Measurements from ENCODE around the gene IGSF21. TPM values are rescaled to one million over a fixed set of nuclear protein-coding genes. Genes with fewer than 3 reads are reported as not detected.

IGSF21 gene
- total and polyA plus RNA-seq, 2 of the 8 experiments (the other 6 are each of a cell fraction or from before 2014, with no cell fraction given), result 22.5 to 28.5 TPM

- H3K79me1 ChIP-seq (ENCODE audit: low read depth, low read length), result no peaks in the 10 kb centered on the region
- no peaks in the 10 kb centered on the region for H3K23me2 ChIP-seq (ENCODE audit: low read depth, low read length)
- peak; percentile 85 for FAIRE-seq
- peak overlapping the region; percentile 45 for H2BK120ac ChIP-seq (replicated peaks; ENCODE audit: low read depth, low read length)
- H2BK20ac ChIP-seq (ENCODE audit: low read length), result peak overlapping the region; percentile 95
- no peaks in the 10 kb centered on the region for H3K9me3 ChIP-seq (ENCODE audit: insufficient read depth in 2 of 2, low read depth in 1 of 2, low read length in 1 of 2)
- peak overlapping the region; percentile 99; the same call in 1 of the 2 replicates for H2AK5ac ChIP-seq (ENCODE audit: low read depth, low read length)
- ChIA-PET CTCF (ENCODE audit: partially characterized antibody) (interaction anchor here (0.6 to 3.1 kb wide), 5 partner anchors 8 to 280 kb away, joined by 3 to 16 read pairs (median 8); no protein-coding TSS in a partner anchor), POLR2A (ENCODE audit: partially characterized antibody) (interaction anchor here (1.1 to 2.2 kb wide), 5 partner anchors 9 to 60 kb away, joined by 3 to 5 read pairs (median 4); no protein-coding TSS in a partner anchor)
- peak overlapping the region in 3 of 4 experiments; percentile 11 to 36 (median 17); a peak in 5 of 8 replicates for H3K4me3 ChIP-seq (ENCODE audit: extremely low read depth in 1 of 4, insufficient read depth in 2 of 4, low read depth in 3 of 4, low read length in 4 of 4)
- peak overlapping the region; percentile 60 to 63 for H3K4me2 ChIP-seq (ENCODE audit: insufficient read depth in 1 of 2, low read depth in 2 of 2, low read length in 2 of 2)
- no peak overlapping the region for H3K14ac ChIP-seq (ENCODE audit: insufficient read length)
- H4K91ac ChIP-seq (replicated peaks; ENCODE audit: insufficient read length, low read length), result peak overlapping the region; percentile 97
- H3K27ac ChIP-seq (ENCODE audit: low read depth, low read length), result peak overlapping the region; percentile 68; the same call in 1 of the 2 replicates
- H2BK12ac ChIP-seq (ENCODE audit: low read depth, low read length), result peak overlapping the region; percentile 91
- H3K18ac ChIP-seq (ENCODE audit: extremely low read depth, low read length), result peak overlapping the region; percentile 99
- H3K4me1 ChIP-seq (replicated peaks in 1 of 4; ENCODE audit: control insufficient read depth in 3 of 4, insufficient read depth in 4 of 4, low read length in 3 of 4), result peaks cover 17 to 53% (median 36%) of the 10 kb centered on the region in 4 experiments
- no peaks in the 10 kb centered on the region for H3K36me3 ChIP-seq (ENCODE audit: control insufficient read depth in 2 of 4, insufficient read depth in 4 of 4, low read length in 3 of 4)
- 4% methylated on average over 16 of the region's 16 CpGs; no CpG with 5 or more reads in 1 of the 2 experiments for WGBS, 2 experiments (ENCODE audit: extremely low coverage in 1 of 2, insufficient coverage in 1 of 2, insufficient read length in 1 of 2, insufficient replicate concordance in 2 of 2, low coverage in 1 of 2, low lambda C conversion rate in 2 of 2, missing lambda C conversion rate in 1 of 2)
- H2BK5ac ChIP-seq (ENCODE audit: low read depth, low read length), result peak overlapping the region; percentile 94
- H3K9ac ChIP-seq (replicated peaks in 1 of 4; ENCODE audit: extremely low read depth in 1 of 4, low read depth in 3 of 4, low read length in 3 of 4), result peak overlapping the region in 1 of 4 experiments; percentile 8; a peak in 3 of 7 replicates
- no peak overlapping the region for H3K23ac ChIP-seq (ENCODE audit: insufficient read length)
- no peaks in the 10 kb centered on the region; a peak in 1 of 7 replicates for H3K27me3 ChIP-seq (replicated peaks in 1 of 4; ENCODE audit: control insufficient read depth in 3 of 4, extremely low read depth in 1 of 4, insufficient read depth in 3 of 4, low read length in 3 of 4)
- H4K20me1 ChIP-seq (replicated peaks in 1 of 2; ENCODE audit: control insufficient read depth in 1 of 2, insufficient read depth in 2 of 2, low read length in 2 of 2), result no peaks in the 10 kb centered on the region
- DNase-seq (ENCODE audit: low read depth in 1 of 2, low spot score in 2 of 2), result peak; percentile 78 to 81
- no peak overlapping the region for H4K8ac ChIP-seq (ENCODE audit: extremely low read depth, insufficient read depth, low read length)
- no peaks in the 10 kb centered on the region for H3K79me2 ChIP-seq (ENCODE audit: control insufficient read depth in 1 of 2, insufficient read depth in 2 of 2, low read length in 2 of 2)
- H3K56ac ChIP-seq (replicated peaks; ENCODE audit: insufficient read length, low read depth, low read length), result peak overlapping the region; percentile 84
- peak overlapping the region; percentile 71 for H4K5ac ChIP-seq (ENCODE audit: insufficient read length, low read depth, low read length)
- peak overlapping the region; percentile 86 for H3K4ac ChIP-seq (replicated peaks; ENCODE audit: insufficient read length, low read depth, low read length)
- H2BK15ac ChIP-seq (ENCODE audit: low read length), result no peak overlapping the region
- H2AFZ ChIP-seq (ENCODE audit: low read length), result no peak overlapping the region
- TF ChIP-seq PHF8 (conservative IDR thresholded peaks at IDR 0.05; ENCODE audit: low read depth, low read length) (no peak), TEAD4 (IDR thresholded peaks at IDR 0.05; ENCODE audit: low read depth, low read length) (no peak), TBP (IDR thresholded peaks at IDR 0.05; ENCODE audit: low read depth, low read length) (no peak; the same call in 1 of the 2 replicates), FOSL1 (IDR thresholded peaks at IDR 0.05; ENCODE audit: insufficient read depth, low read depth, low read length) (no peak), CHD1 (IDR thresholded peaks at IDR 0.05; ENCODE audit: low read depth, low read length) (no peak), CREB1 (IDR thresholded peaks at IDR 0.05) (no peak), BCL11A (IDR thresholded peaks at IDR 0.05; ENCODE audit: low read depth in 2 of 2, low read length in 2 of 2) (no peak), YY1 (IDR thresholded peaks at IDR 0.05; ENCODE audit: low read depth, low read length) (peak; percentile 28; the same call in 1 of the 2 replicates), RAD21 (IDR thresholded peaks at IDR 0.05 in 1 of 2, conservative IDR thresholded peaks at IDR 0.05 in 1 of 2; ENCODE audit: low read depth in 2 of 2, low read length in 2 of 2) (peak; percentile 5; a peak in 1 of 4 replicates), NANOG (IDR thresholded peaks at IDR 0.05; ENCODE audit: insufficient read depth, low read depth, low read length, poor library complexity, severe bottlenecking) (peak; percentile 45), EP300 (IDR thresholded peaks at IDR 0.05; ENCODE audit: borderline replicate concordance in 1 of 2, low read depth in 2 of 2, low read length in 2 of 2) (peak in 1 of 2 experiments; percentile 70; a peak in 1 of 3 replicates)
Measured at GRCh38 chr1:18294437-18295176, 187.0 kb downstream of the IGSF21 start.
